ENCODE measurements around the gene KAT7.

DNA sequence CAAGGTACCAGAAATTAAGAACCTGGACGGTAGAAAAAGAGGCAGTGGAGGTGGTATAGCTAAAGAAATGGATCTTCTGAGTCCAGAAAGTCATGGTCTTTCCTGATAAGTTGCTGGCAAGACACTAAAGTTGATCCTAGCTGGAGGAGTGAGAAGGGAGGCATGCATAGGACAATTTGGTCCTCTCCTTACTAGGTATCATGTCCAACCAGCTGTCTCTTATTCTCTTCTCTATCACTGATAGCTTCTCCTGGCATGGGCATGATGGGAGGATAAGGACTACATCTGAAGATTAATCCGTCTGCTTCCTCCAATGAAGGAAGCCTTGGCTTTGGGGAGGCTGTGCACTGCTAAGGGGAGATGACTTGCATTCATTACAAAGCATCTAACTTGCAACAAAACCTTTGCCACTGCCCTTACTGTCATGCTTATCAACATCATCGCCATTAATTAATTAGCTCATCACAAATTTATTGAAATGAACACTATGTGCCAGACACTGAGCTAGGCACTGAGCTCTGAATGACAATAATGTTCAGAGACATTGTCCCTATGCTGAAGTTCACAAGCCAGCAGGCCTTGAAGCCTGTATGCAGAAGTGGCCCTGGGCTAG, 21.5 kb upstream of the KAT7 start:
- TF ChIP-seq, protein P1, sequence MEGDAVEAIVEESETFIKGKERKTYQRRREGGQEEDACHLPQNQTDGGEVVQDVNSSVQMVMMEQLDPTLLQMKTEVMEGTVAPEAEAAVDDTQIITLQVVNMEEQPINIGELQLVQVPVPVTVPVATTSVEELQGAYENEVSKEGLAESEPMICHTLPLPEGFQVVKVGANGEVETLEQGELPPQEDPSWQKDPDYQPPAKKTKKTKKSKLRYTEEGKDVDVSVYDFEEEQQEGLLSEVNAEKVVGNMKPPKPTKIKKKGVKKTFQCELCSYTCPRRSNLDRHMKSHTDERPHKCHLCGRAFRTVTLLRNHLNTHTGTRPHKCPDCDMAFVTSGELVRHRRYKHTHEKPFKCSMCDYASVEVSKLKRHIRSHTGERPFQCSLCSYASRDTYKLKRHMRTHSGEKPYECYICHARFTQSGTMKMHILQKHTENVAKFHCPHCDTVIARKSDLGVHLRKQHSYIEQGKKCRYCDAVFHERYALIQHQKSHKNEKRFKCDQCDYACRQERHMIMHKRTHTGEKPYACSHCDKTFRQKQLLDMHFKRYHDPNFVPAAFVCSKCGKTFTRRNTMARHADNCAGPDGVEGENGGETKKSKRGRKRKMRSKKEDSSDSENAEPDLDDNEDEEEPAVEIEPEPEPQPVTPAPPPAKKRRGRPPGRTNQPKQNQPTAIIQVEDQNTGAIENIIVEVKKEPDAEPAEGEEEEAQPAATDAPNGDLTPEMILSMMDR (conservative IDR thresholded peaks at IDR 0.05 in 1 of 2, IDR thresholded peaks at IDR 0.05 in 1 of 2; ENCODE audit: extremely low read depth in 1 of 2, insufficient read depth in 1 of 2, low read depth in 1 of 2, low read length in 2 of 2), result no peak
- no peak for TF ChIP-seq EZH2 (IDR thresholded peaks at IDR 0.05; ENCODE audit: borderline replicate concordance, low read length)

Data from mammary epithelial cell (primary cell).